DMS114 treated with DMSO at 0.1 percent for 48 hours (cell line): ENCODE measurements around the gene SUPT5H.

ENCODE experiments used
- DNase-seq: peaks from one replicate; lab custom pipeline; 2025; ENCODE audit not compliant: unreplicated experiment; lab: John Stamatoyannopoulos, UW

Gene SUPT5H

GRCh38 chr19:39518458-39518857 is 73.1 kb downstream of the SUPT5H start:
- no peak for DNase-seq

- no peak for DNase-seq
Measured at GRCh38 chr19:39518975-39519374, 73.6 kb downstream of the SUPT5H start.

GRCh38 chr19:39520541-39521484 is 75.4 kb downstream of the SUPT5H start:
- DNase-seq, result no peak

DNA sequence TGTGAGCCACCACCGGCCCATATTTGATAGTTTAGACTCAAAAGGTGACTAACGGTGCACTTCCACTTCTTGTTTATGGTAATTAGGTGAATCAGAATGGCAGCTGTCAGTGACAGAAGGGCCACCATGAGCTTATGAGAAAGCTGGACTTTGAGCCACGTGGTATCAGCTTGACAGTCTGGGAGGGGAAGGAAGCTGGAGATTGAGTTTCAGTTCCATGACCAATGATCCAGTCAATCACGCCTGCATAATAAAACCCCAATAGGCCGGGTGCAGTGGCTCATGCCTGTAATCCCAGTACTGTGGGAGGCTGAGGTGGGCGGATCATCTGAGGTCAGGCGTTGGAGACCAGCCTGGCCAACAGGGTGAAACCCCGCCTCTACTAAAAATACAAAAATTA is 79.1 kb downstream of the SUPT5H start:
- DNase-seq, result no peak

DNA sequence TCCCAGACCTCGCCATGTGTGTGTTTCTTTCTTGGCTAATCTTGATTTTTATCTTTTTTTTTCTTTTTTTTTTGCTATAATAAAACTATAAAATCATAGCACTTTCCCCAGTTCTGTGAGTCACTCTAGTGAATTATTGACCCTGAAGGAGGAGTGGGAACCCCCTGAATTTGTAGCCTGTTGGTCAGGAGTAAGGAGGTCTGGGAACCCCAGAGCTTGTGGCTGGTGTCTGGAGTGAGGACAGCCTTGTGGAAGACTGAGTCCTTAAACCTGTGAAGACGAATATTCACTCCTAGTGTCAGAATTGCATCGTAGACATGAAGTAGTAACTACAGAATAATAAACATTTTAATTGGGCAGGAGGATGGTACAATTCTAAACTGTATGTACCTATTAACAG is 79.8 kb downstream of the SUPT5H start:
- no peak for DNase-seq
